ENCODE results near the gene FHIT. TPM values are rescaled to one million over a fixed set of nuclear protein-coding genes. Genes with fewer than 3 reads are reported as not detected.

Gene FHIT
- total RNA-seq, 4 donors from 2014 or later: 0.72 to 5.2 (median 2.1) TPM

DNA sequence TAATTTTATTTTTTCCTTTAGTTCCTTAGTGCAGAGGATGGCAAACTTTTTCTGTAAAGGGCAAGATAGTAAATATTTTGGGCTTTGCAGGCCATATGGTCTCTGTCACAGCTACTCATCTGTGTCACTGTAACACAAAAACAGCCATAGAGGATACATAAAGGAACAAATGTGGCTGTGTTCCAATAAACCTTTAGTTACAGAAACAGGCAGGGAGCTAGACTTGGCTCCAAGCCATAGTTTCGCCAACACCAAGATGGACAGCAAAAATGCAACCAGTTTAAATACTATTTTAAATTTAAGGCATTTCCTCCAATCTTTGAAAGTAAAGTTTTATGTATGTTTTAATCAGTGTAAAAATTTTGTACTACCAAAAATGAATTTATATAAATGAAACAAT is 753.4 kb downstream of the FHIT start:
- in situ Hi-C loops (cut with MboI; ENCODE audit: low sequenced_read_pairs in 4 of 4): no loop called here
- H3K27me3 ChIP-seq: no peaks in the 10 kb centered on the region
- H3K9me3 ChIP-seq: no peaks in the 10 kb centered on the region
- intact Hi-C loops (cut with DNase I; ENCODE audit: low total_unique reads): no loop called here
- ATAC-seq: no peak
- TF ChIP-seq POLR2A (IDR thresholded peaks at IDR 0.05): no peak
- TF ChIP-seq, protein P1, sequence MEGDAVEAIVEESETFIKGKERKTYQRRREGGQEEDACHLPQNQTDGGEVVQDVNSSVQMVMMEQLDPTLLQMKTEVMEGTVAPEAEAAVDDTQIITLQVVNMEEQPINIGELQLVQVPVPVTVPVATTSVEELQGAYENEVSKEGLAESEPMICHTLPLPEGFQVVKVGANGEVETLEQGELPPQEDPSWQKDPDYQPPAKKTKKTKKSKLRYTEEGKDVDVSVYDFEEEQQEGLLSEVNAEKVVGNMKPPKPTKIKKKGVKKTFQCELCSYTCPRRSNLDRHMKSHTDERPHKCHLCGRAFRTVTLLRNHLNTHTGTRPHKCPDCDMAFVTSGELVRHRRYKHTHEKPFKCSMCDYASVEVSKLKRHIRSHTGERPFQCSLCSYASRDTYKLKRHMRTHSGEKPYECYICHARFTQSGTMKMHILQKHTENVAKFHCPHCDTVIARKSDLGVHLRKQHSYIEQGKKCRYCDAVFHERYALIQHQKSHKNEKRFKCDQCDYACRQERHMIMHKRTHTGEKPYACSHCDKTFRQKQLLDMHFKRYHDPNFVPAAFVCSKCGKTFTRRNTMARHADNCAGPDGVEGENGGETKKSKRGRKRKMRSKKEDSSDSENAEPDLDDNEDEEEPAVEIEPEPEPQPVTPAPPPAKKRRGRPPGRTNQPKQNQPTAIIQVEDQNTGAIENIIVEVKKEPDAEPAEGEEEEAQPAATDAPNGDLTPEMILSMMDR (IDR thresholded peaks at IDR 0.05 in 4 of 5, conservative IDR thresholded peaks at IDR 0.05 in 1 of 5): no peak
- no peak for DNase-seq
- no peak overlapping the region for H3K4me3 ChIP-seq
- no peaks in the 10 kb centered on the region for H3K36me3 ChIP-seq
- H3K27ac ChIP-seq: no peak overlapping the region
- no peaks in the 10 kb centered on the region for H3K4me1 ChIP-seq

DNA sequence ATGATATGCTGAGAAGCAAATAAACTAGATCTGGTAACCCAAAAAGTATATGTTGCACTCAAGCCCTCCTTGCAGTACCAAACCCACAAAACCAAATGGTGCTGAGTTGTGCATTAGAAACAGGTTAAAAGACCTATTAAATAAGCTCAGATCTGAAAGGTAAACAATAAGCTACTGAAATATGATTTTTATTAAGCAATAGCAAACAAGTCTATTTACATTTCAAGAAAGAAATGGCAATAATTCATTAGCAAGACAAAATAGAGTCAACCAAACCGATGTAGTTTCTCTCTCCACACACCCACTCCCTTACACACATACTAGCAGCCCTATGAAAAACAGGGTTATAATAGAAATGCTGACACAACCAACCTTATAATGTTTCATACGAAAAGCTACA is 760.3 kb downstream of the FHIT start:
- no peaks in the 10 kb centered on the region for H3K9me3 ChIP-seq
- H3K4me1 ChIP-seq: no peaks in the 10 kb centered on the region
- no peak overlapping the region for H3K4me3 ChIP-seq
- DNase-seq (no peak), ATAC-seq (no peak)
- no peak for TF ChIP-seq POLR2A (IDR thresholded peaks at IDR 0.05)
- TF ChIP-seq, protein P1 (IDR thresholded peaks at IDR 0.05 in 4 of 5, conservative IDR thresholded peaks at IDR 0.05 in 1 of 5): no peak
- intact Hi-C loops (cut with DNase I; ENCODE audit: low total_unique reads) (no loop called here), in situ Hi-C loops (cut with MboI; ENCODE audit: low sequenced_read_pairs in 4 of 4) (no loop called here)
- no peaks in the 10 kb centered on the region for H3K36me3 ChIP-seq
- no peak overlapping the region for H3K27ac ChIP-seq
- H3K27me3 ChIP-seq: no peaks in the 10 kb centered on the region

DNA sequence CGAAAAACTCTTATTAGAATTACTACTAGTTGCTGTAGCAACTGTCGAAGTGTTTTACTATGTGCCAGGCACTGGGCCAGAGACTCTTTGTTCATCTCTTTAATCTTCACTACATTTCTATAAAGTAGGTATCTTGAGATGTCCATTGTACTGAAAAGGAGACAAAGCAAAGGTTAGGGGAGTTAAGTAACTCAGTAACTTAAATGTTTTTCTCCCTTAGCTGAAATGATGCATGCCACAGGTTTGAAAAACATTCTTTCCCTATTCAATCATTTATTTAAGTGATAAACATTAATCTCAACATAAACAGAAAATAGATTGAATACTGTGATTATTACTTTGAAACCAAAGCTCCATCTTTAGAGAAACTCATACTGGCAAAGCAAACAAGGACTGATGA is 776.2 kb downstream of the FHIT start:
- H3K36me3 ChIP-seq: no peaks in the 10 kb centered on the region
- no peak for ATAC-seq
- H3K9me3 ChIP-seq: no peaks in the 10 kb centered on the region
- no peak overlapping the region for H3K4me3 ChIP-seq
- intact Hi-C loops (cut with DNase I; ENCODE audit: low total_unique reads) (no loop called here), in situ Hi-C loops (cut with MboI; ENCODE audit: low sequenced_read_pairs in 4 of 4) (no loop called here)
- DNase-seq: no peak
- H3K27ac ChIP-seq: no peak overlapping the region
- TF ChIP-seq POLR2A (IDR thresholded peaks at IDR 0.05): no peak
- TF ChIP-seq, protein P1 (IDR thresholded peaks at IDR 0.05 in 4 of 5, conservative IDR thresholded peaks at IDR 0.05 in 1 of 5): no peak
- H3K27me3 ChIP-seq: no peaks in the 10 kb centered on the region
- no peaks in the 10 kb centered on the region for H3K4me1 ChIP-seq

DNA sequence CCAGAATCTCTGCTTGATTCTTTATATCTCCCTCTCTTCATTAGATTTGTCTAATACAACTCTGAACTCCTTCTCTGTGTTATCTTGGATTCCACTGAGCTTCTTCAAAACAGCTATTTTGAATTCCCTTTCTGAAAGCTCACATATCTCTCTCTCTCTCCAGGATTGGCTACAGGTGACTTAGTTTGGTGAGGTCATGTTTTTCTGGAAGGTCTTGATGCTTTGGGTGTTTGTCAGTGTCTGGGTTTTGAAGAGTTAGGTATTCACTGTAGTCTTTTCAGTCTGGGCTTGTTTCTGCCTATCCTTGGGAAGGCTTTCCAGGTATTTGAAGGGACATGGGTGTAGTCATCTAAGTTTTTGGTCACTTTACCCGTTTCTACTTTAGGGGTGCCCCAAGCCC is 781.8 kb downstream of the FHIT start:
- in situ Hi-C loops (cut with MboI; ENCODE audit: low sequenced_read_pairs in 4 of 4): no loop called here

More for the DNA sequence above, 781.8 kb downstream of the FHIT start:
- Histone ChIP-seq H3K4me3 (no peak overlapping the region), H3K4me1 (no peaks in the 10 kb centered on the region), H3K27me3 (no peaks in the 10 kb centered on the region), H3K27ac (no peak overlapping the region), H3K36me3 (no peaks in the 10 kb centered on the region), H3K9me3 (peaks cover 0 to 4% (median 0%) of the 10 kb centered on the region in 3 donors)
- TF ChIP-seq, protein P1 (IDR thresholded peaks at IDR 0.05 in 4 of 5, conservative IDR thresholded peaks at IDR 0.05 in 1 of 5): no peak
- no peak for TF ChIP-seq POLR2A (IDR thresholded peaks at IDR 0.05)
- ATAC-seq (no peak), DNase-seq (no peak)
- intact Hi-C loops (cut with DNase I; ENCODE audit: low total_unique reads): no loop called here
